ENCODE results near the gene GNAI2. TPM values are rescaled to one million over a fixed set of nuclear protein-coding genes. Genes with fewer than 3 reads are reported as not detected.

Gene GNAI2
- total and polyA plus RNA-seq, 2 donors (not counting 3 experiments of a cell fraction or from before 2014, with no cell fraction given) = 767 to 1,875 TPM

- H3K4me3 ChIP-seq (replicated peaks in 1 of 3; ENCODE audit: insufficient read depth in 1 of 3, low read depth in 1 of 3, low read length in 3 of 3) = no peak overlapping the region
- FAIRE-seq (no peak), DNase-seq (ENCODE audit: low read depth, low spot score) (no peak)
- ChIA-PET POLR2A (interaction anchor here (1.4 kb wide), 1 partner anchor 12 kb away, joined by 3 read pairs; no protein-coding TSS in a partner anchor), CTCF (interaction anchor here (0.7 to 8.6 kb wide), 5 partner anchors 9 to 60 kb away, joined by 3 to 98 read pairs (median 11); partner anchors contain the start of gene GNAI2)
- peaks cover 59% of the 10 kb centered on the region for H3K4me1 ChIP-seq (ENCODE audit: control insufficient read depth, extremely low read depth, insufficient read depth, low read length)
- dilution Hi-C loops (cut with MboI; ENCODE audit: extremely low pct_ligation_motif_present, low sequenced_read_pairs) = no loop called here
- no TSS peak for BruUV-seq (replicated peaks)
- H3K4me2 ChIP-seq (ENCODE audit: insufficient read depth, low read length) = peak overlapping the region; percentile 6
- H3K9me3 ChIP-seq (replicated peaks; ENCODE audit: control insufficient read depth, insufficient read depth, low read length) = no peaks in the 10 kb centered on the region
- no peak for TF ChIP-seq FOS (IDR thresholded peaks at IDR 0.05; ENCODE audit: borderline replicate concordance, insufficient read depth, low read length)
- no peak for TF ChIP-seq POLR2A (IDR thresholded peaks at IDR 0.05; ENCODE audit: low read depth, low read length)
- no peak for TF ChIP-seq JUN (IDR thresholded peaks at IDR 0.05; ENCODE audit: borderline replicate concordance, insufficient read depth, insufficient read length, low read depth)
- no peak for TF ChIP-seq MYC (IDR thresholded peaks at IDR 0.05; ENCODE audit: low read depth, low read length)
- no peak for TF ChIP-seq EZH2 (IDR thresholded peaks at IDR 0.05; ENCODE audit: borderline replicate concordance, low read depth, low read length, severe bottlenecking)
- TF ChIP-seq, protein P1, sequence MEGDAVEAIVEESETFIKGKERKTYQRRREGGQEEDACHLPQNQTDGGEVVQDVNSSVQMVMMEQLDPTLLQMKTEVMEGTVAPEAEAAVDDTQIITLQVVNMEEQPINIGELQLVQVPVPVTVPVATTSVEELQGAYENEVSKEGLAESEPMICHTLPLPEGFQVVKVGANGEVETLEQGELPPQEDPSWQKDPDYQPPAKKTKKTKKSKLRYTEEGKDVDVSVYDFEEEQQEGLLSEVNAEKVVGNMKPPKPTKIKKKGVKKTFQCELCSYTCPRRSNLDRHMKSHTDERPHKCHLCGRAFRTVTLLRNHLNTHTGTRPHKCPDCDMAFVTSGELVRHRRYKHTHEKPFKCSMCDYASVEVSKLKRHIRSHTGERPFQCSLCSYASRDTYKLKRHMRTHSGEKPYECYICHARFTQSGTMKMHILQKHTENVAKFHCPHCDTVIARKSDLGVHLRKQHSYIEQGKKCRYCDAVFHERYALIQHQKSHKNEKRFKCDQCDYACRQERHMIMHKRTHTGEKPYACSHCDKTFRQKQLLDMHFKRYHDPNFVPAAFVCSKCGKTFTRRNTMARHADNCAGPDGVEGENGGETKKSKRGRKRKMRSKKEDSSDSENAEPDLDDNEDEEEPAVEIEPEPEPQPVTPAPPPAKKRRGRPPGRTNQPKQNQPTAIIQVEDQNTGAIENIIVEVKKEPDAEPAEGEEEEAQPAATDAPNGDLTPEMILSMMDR (IDR thresholded peaks at IDR 0.05; ENCODE audit: extremely low read depth in 1 of 2, insufficient read depth in 1 of 2, low read depth in 1 of 2, low read length in 2 of 2) = no peak
- TF ChIP-seq GATA2 (IDR thresholded peaks at IDR 0.05; ENCODE audit: insufficient read depth, insufficient read length, low read depth, low read length) = no peak
- no peak for TF ChIP-seq POLR2AphosphoS5 (IDR thresholded peaks at IDR 0.05; ENCODE audit: insufficient read depth, low read depth, low read length)
- TF ChIP-seq, protein P2, sequence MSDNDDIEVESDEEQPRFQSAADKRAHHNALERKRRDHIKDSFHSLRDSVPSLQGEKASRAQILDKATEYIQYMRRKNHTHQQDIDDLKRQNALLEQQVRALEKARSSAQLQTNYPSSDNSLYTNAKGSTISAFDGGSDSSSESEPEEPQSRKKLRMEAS (IDR thresholded peaks at IDR 0.05; ENCODE audit: insufficient read depth, insufficient read length) = no peak
- no peaks in the 10 kb centered on the region for H3K27me3 ChIP-seq (ENCODE audit: control insufficient read depth in 2 of 2, insufficient read depth in 2 of 2, low read length in 2 of 2)
- H3K36me3 ChIP-seq (ENCODE audit: control insufficient read depth in 2 of 2, extremely low read depth in 1 of 2, insufficient read depth in 2 of 2, low read length in 2 of 2) = peaks cover 16 to 63% of the 10 kb centered on the region in 2 experiments
- no peaks in the 10 kb centered on the region for H3K9me1 ChIP-seq (replicated peaks; ENCODE audit: control insufficient read depth, extremely low read depth, insufficient read depth, low read length)
- H3K79me2 ChIP-seq (ENCODE audit: control insufficient read depth, insufficient read depth, low read length) = peaks cover 57% of the 10 kb centered on the region
- intact Hi-C loops (cut with micrococcal nuclease) = loop anchor here (1.0 to 2.0 kb wide), 4 partner anchors 9 to 37 kb away; partner anchors contain the start of gene IFRD2
- H3K9ac ChIP-seq (replicated peaks; ENCODE audit: extremely low read depth, insufficient read depth, low read length) = peak overlapping the region; percentile 59
- H2AFZ ChIP-seq (ENCODE audit: low read depth, low read length) = no peak overlapping the region
- H4K20me1 ChIP-seq (replicated peaks; ENCODE audit: control insufficient read depth, extremely low read depth, insufficient read depth, low read length) = no peaks in the 10 kb centered on the region
- H3K27ac ChIP-seq (ENCODE audit: insufficient read depth, low read depth, low read length) = peak overlapping the region; percentile 98
Measured at GRCh38 chr3:50255251-50255615, 19.2 kb downstream of the GNAI2 start.

Measured in endothelial cell of umbilical vein (primary cell).